ENCODE measurements around the gene JAKMIP1.

Gene JAKMIP1

DNA sequence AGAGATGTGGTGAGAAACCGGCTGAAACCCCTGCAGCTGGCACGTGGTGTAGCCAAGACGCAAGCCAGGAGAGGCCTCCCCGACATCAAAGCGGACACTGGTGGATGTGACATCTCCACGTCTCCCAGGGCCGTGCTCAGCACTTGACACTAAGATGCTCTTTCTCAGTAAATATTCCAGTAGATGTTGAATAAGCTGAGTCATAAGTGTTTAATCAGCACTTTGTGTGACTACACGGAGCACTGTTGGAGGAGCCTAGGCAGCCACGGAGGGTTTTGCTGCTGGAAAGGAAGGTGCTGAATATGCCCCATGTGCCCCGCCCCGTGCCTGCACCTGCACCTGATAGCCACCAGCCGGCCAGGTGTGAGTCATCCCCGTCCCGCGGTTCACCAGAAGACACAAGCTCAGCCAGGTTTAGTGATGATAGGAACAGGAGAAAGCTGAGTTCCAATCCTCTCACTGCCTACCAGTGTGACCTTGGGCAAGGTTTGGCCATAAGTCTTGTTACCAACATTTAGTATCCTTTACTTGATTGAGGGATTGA is 153.1 kb downstream of the JAKMIP1 start:
- in situ Hi-C loops (cut with MboI; ENCODE audit: low sequenced_read_pairs) = no loop called here

- in situ Hi-C loops (cut with MboI; ENCODE audit: low sequenced_read_pairs) = no loop called here
Measured at GRCh38 chr4:6046526-6047129, 153.7 kb downstream of the JAKMIP1 start.

- in situ Hi-C loops (cut with MboI; ENCODE audit: low sequenced_read_pairs) = no loop called here
Measured at GRCh38 chr4:6044805-6045204, 155.5 kb downstream of the JAKMIP1 start.

GRCh38 chr4:6044276-6044675 is 156.1 kb downstream of the JAKMIP1 start:
- in situ Hi-C loops (cut with MboI; ENCODE audit: low sequenced_read_pairs) = no loop called here

DNA sequence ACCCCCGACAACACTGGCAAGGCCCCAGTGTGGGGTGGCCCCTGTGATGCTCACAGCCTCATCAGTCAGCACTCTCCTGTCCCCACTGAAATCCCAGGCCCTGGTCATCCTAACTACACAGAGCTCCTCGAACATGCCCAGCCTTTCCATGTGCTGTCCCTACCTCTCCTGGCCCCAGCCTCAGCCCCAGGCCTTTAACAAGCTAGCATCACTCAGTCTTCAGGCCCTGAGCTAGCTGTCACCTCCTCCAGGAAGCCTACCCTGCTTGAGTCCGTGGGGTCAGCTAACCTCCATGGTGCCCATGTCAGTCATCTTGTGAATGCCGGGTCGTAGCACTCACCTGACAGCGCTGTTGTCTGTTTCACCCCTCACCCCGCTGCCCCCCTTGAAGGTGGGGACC is 156.5 kb downstream of the JAKMIP1 start:
- in situ Hi-C loops (cut with MboI; ENCODE audit: low sequenced_read_pairs) = no loop called here

- in situ Hi-C loops (cut with MboI; ENCODE audit: low sequenced_read_pairs) = no loop called here
Measured at GRCh38 chr4:6043188-6043587, 157.2 kb downstream of the JAKMIP1 start.

DNA sequence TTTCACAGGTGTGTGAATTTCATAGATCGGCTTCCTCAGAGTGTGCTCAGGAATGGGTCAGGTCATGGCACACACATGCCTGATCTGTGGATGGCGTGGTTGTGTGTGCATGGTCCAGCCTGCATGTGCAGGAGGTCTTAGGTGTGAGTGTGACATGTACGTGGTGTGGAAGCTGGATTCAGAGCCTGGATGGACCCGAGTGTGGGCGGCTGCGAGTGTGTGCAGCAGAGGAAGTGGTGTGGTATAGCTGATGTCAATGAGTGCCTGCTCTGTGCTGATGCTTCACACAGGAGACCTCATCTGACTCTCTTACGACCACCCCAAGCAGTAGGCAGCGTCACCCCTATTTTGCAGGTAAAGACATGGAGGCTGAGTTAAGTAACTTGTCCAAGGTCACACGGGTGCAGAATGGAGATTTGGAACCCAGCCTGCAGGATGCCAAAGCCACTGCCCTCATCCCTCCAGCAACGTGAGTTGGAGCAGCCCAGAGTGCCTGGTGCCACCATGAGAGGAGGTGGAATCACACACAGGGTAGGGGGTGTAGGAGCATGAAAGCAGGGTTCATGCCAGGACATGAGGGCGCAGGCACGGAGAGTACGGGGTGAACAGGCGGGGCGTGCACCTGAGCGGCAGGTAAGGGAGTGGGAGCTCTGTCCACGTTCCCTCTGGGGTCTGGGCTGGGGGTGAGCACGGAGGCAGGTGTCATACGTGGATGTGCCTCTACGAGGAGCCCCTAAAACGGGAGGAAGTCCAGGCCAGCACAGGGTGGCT is 157.9 kb downstream of the JAKMIP1 start:
- in situ Hi-C loops (cut with MboI; ENCODE audit: low sequenced_read_pairs) = no loop called here

- in situ Hi-C loops (cut with MboI; ENCODE audit: low sequenced_read_pairs) = no loop called here
Measured at GRCh38 chr4:6041800-6042199, 158.5 kb downstream of the JAKMIP1 start.

DNA sequence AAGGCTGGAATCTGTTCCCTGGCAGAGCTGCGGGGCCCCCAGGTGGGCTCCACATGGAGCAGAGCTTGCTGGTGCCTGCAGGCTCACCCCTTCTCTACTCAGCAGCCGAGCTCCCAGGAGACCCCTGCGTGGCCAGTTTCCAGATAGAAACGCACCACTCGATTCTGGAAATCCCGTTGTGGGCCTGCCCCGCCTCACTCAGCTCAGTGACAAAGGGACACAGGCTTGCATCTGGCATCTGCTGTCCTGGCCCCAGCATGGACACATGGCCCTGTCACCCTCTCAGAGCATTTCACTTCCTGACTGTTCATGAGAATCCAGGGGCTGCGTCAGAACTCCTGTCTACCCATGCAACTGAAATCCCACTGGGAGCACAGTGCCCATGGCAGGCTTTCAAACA is 161.6 kb downstream of the JAKMIP1 start:
- in situ Hi-C loops (cut with MboI; ENCODE audit: low sequenced_read_pairs) = no loop called here

- in situ Hi-C loops (cut with MboI; ENCODE audit: low sequenced_read_pairs) = no loop called here
Measured at GRCh38 chr4:6035786-6036185, 164.6 kb downstream of the JAKMIP1 start.

GRCh38 chr4:6033381-6033780 is 167.0 kb downstream of the JAKMIP1 start:
- in situ Hi-C loops (cut with MboI; ENCODE audit: low sequenced_read_pairs) = no loop called here

GRCh38 chr4:6032249-6033244 is 167.8 kb downstream of the JAKMIP1 start:
- in situ Hi-C loops (cut with MboI; ENCODE audit: low sequenced_read_pairs) = no loop called here

- in situ Hi-C loops (cut with MboI; ENCODE audit: low sequenced_read_pairs) = no loop called here
Measured at GRCh38 chr4:6031846-6032245, 168.5 kb downstream of the JAKMIP1 start.

- in situ Hi-C loops (cut with MboI; ENCODE audit: low sequenced_read_pairs) = no loop called here
Measured at GRCh38 chr4:6030679-6031078, 169.7 kb downstream of the JAKMIP1 start.

- in situ Hi-C loops (cut with MboI; ENCODE audit: low sequenced_read_pairs) = no loop called here
Measured at GRCh38 chr4:6029254-6029653, 171.1 kb downstream of the JAKMIP1 start.

DNA sequence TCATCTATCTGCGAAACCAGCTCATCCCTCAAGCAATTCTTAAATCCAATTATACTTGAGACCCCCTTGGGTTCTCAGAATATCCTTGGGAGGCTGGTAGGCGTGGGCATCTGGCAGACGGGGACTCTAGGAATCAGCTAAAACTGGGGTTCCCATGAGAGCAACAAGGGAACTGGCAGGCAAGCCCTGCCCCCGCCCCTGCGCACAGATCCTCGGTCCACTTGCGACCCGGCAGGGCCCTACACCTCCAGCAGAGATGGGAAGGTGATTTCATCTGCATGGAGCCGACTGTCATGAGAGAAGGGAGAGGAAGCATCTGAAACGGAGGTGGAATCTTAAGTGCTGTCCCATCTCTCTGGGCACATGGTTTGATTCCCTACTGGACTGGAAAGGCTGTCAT is 172.2 kb downstream of the JAKMIP1 start:
- in situ Hi-C loops (cut with MboI; ENCODE audit: low sequenced_read_pairs) = no loop called here

DNA sequence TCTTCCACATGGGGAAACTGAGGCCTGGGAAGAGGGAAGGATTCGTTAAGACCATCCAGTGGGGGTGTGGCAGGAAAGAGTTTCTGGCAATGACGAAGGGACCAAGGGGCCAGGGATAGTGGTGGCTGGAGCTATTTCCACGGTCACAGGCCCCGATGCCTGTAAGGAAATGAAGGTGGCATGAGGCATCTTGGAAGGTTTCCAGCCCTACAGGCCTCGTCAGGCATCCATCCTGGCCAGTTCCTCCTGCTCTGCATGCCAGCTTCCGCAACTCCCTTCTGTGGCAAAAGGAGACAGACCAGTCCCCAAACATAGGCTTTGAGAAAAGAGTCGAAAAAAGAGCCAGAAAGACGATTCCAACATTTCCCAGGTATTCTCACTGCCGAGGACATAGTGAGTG is 173.0 kb downstream of the JAKMIP1 start:
- in situ Hi-C loops (cut with MboI; ENCODE audit: low sequenced_read_pairs) = no loop called here

GRCh38 chr4:6024313-6024960 is 175.9 kb downstream of the JAKMIP1 start:
- in situ Hi-C loops (cut with MboI; ENCODE audit: low sequenced_read_pairs) = no loop called here

- in situ Hi-C loops (cut with MboI; ENCODE audit: low sequenced_read_pairs) = no loop called here
Measured at GRCh38 chr4:6023731-6024130, 176.6 kb downstream of the JAKMIP1 start.

- in situ Hi-C loops (cut with MboI; ENCODE audit: low sequenced_read_pairs) = no loop called here
Measured at GRCh38 chr4:6022607-6023288, 177.6 kb downstream of the JAKMIP1 start.
